H54 (cell line): Measurements from ENCODE around the gene POC1A.
A peak's percentile ranks its signal among the peaks of the same experiment; 100 is the strongest.
"Not testable (repeated sequence)": the region's sequence is repeated elsewhere in the genome, so short reads cannot be mapped to it uniquely, and the experiment has no call there.

Experiments
- DNase-seq: peaks from one replicate; pipeline ENCODE4 v3.0.0; 2011; ENCODE audit warnings: low spot score, mixed read lengths; ENCODE audit not compliant: insufficient read length
- FAIRE-seq: peaks from 3 replicates; lab custom pipeline; 2011; peaks lifted over from hg19 to GRCh38; lab: Jason Lieb, UNC
- POLR2A ChIP-seq: IDR thresholded peaks from 2 replicates; pipeline ENCODE4 v1.6.1; 2011; ENCODE audit warnings: low read depth, mild to moderate bottlenecking, low read length

POC1A gene

GRCh38 chr3:52153389-52154096, 680 bp downstream of the POC1A start:
- TF ChIP-seq POLR2A, result no peak
- no peak for FAIRE-seq
- DNase-seq, result peak; percentile 56

GRCh38 chr3:52151991-52152390, 2.2 kb downstream of the POC1A start:
- not testable (repeated sequence) for FAIRE-seq, DNase-seq

- FAIRE-seq (no peak), DNase-seq (no peak)
Measured at GRCh38 chr3:52150860-52151259, 3.4 kb downstream of the POC1A start.

GRCh38 chr3:52150357-52150756, 3.9 kb downstream of the POC1A start:
- TF ChIP-seq POLR2A, result no peak
- FAIRE-seq (no peak), DNase-seq (no peak)

More at GRCh38 chr3:52150860-52151259, 3.4 kb downstream of the POC1A start:
- no peak for TF ChIP-seq POLR2A

- no peak for TF ChIP-seq POLR2A
- FAIRE-seq, result no peak
Measured at GRCh38 chr3:52149726-52150125, 4.5 kb downstream of the POC1A start.

GRCh38 chr3:52149021-52149420, 5.2 kb downstream of the POC1A start:
- no peak for TF ChIP-seq POLR2A
- DNase-seq (no peak), FAIRE-seq (no peak)

More at GRCh38 chr3:52149726-52150125, 4.5 kb downstream of the POC1A start:
- DNase-seq, result no peak

- DNase-seq (no peak), FAIRE-seq (no peak)
- no peak for TF ChIP-seq POLR2A
Measured at GRCh38 chr3:52147804-52148203, 6.4 kb downstream of the POC1A start.

GRCh38 chr3:52146811-52147210, 7.4 kb downstream of the POC1A start:
- no peak for FAIRE-seq
- no peak for TF ChIP-seq POLR2A
- DNase-seq, result no peak

- no peak for FAIRE-seq
- DNase-seq, result no peak
- TF ChIP-seq POLR2A, result no peak
Measured at GRCh38 chr3:52146189-52146588, 8.0 kb downstream of the POC1A start.

GRCh38 chr3:52145736-52146110, 8.5 kb downstream of the POC1A start:
- DNase-seq (no peak), FAIRE-seq (no peak)
- no peak for TF ChIP-seq POLR2A

GRCh38 chr3:52144796-52145735, 9.2 kb downstream of the POC1A start:
- no peak for TF ChIP-seq POLR2A
- FAIRE-seq (no peak), DNase-seq (no peak)

GRCh38 chr3:52144034-52144795, 10.0 kb downstream of the POC1A start:
- FAIRE-seq (no peak), DNase-seq (peak; percentile 72)
- no peak for TF ChIP-seq POLR2A

GRCh38 chr3:52143616-52144015, 10.6 kb downstream of the POC1A start:
- FAIRE-seq, result no peak
- DNase-seq, result no peak
- TF ChIP-seq POLR2A, result no peak

- FAIRE-seq, result no peak
- TF ChIP-seq POLR2A, result no peak
- no peak for DNase-seq
Measured at GRCh38 chr3:52143156-52143555, 11.1 kb downstream of the POC1A start.
